ENCODE results near the gene FAM13C.

DNA sequence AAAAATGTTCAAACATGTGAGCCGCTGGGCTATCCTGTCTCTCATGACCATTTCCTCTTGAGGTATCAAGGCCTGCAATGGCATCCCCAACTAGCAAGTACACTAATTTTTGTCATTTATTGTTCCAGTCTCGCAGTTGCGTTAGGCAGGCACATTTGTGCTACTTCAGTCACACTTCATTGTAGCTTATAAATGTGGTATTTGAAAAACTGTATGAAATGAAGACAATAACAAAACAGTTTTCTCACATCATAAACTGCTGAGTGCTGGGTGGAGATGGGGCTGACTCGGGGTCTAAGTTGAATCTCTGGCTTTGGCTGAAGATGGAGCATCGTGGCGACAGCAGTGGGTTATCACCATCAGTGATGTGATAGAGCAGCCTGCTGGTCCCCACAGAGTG lies 92.7 kb downstream of the FAM13C start:
- TF ChIP-seq, protein P1, sequence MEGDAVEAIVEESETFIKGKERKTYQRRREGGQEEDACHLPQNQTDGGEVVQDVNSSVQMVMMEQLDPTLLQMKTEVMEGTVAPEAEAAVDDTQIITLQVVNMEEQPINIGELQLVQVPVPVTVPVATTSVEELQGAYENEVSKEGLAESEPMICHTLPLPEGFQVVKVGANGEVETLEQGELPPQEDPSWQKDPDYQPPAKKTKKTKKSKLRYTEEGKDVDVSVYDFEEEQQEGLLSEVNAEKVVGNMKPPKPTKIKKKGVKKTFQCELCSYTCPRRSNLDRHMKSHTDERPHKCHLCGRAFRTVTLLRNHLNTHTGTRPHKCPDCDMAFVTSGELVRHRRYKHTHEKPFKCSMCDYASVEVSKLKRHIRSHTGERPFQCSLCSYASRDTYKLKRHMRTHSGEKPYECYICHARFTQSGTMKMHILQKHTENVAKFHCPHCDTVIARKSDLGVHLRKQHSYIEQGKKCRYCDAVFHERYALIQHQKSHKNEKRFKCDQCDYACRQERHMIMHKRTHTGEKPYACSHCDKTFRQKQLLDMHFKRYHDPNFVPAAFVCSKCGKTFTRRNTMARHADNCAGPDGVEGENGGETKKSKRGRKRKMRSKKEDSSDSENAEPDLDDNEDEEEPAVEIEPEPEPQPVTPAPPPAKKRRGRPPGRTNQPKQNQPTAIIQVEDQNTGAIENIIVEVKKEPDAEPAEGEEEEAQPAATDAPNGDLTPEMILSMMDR (conservative IDR thresholded peaks at IDR 0.05 in 1 of 2, IDR thresholded peaks at IDR 0.05 in 1 of 2; ENCODE audit: extremely low read depth in 1 of 2, insufficient read depth in 1 of 2, low read depth in 1 of 2, low read length in 2 of 2): no peak
- TF ChIP-seq EZH2 (IDR thresholded peaks at IDR 0.05; ENCODE audit: borderline replicate concordance, low read length): no peak
